ENCODE results near the gene NPM3.

DNA sequence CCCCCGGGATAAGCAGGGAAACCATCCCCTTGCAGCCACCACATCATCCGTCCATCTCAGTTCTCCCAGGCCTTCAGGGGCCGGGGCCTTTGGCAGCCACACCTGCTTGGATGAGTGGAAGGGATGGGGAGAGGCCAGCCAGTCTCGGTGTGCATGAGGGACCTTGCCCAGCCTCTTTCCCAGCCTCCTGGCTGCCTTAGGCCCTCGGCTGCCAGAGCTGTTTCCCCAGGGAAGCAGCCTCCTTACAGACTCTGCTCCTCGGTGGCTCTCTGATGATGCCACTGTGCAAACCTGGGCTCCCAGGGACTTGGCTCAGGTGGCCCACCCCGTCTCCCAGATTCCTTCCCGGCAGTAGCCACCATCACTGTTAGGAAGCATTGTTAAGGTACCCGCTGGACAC lies 22.0 kb downstream of the NPM3 start:
- TF ChIP-seq CTCF (IDR thresholded peaks at IDR 0.05), result no peak
- no peak for TF ChIP-seq EP300 (IDR thresholded peaks at IDR 0.05)
- TF ChIP-seq POLR2A (IDR thresholded peaks at IDR 0.05), result no peak
